MCF 10A (cell line): Measurements from ENCODE around the gene RTP5. TPM values are rescaled to one million over a fixed set of nuclear protein-coding genes. Genes with fewer than 3 reads are reported as not detected.
A peak's percentile ranks its signal among the peaks of the same experiment; 100 is the strongest.

Source experiments
- BruUV-seq: library from RNA; stranded (reverse); fragments of 400-500 nt; replicated peaks from 2 replicates; lab custom pipeline; 2021; lab: Mats Ljungman, UMichigan
- CTCF ChIA-PET: fragments of 300-600 bp; sonication (Branson Sonifier 250); formaldehyde crosslinking; extraction: SDS; loops from one replicate; lab custom pipeline; 2021; ENCODE audit warnings: antibody characterized with exemption, inconsistent platforms; lab: Yijun Ruan, JAX
- POLR2A ChIA-PET: fragments of 300-600, 350-650 bp; sonication (Branson Sonifier 250); formaldehyde crosslinking; extraction: SDS; loops from one replicate; lab custom pipeline; 2020; ENCODE audit warnings: antibody characterized with exemption, inconsistent platforms; lab: Yijun Ruan, JAX
- DNase-seq: peaks from one replicate; pipeline ENCODE4 v3.0.0-alpha.2; 2018; ENCODE audit not compliant: unreplicated experiment
- H3K27ac Mint-ChIP-seq: one replicate; pipeline ENCODE4 v1.8.0; 2022; ENCODE audit warnings: mild to moderate bottlenecking, low read depth, mixed read lengths; ENCODE audit not compliant: unreplicated experiment
- H3K27me3 Mint-ChIP-seq: one replicate; pipeline ENCODE4 v1.8.0; 2022; ENCODE audit warnings: mixed read lengths; ENCODE audit not compliant: insufficient read depth, unreplicated experiment
- H3K36me3 Mint-ChIP-seq: one replicate; pipeline ENCODE4 v1.8.0; 2022; ENCODE audit warnings: mild to moderate bottlenecking, moderate library complexity, mixed read lengths; ENCODE audit not compliant: insufficient read depth, unreplicated experiment
- H3K4me1 Mint-ChIP-seq: one replicate; pipeline ENCODE4 v1.8.0; 2022; ENCODE audit warnings: mixed read lengths; ENCODE audit not compliant: insufficient read depth, unreplicated experiment
- H3K4me3 Mint-ChIP-seq: one replicate; pipeline ENCODE4 v1.8.0; 2022; ENCODE audit warnings: mild to moderate bottlenecking, moderate library complexity, mixed read lengths; ENCODE audit not compliant: unreplicated experiment
- H3K9me3 Mint-ChIP-seq: one replicate; pipeline ENCODE4 v1.8.0; 2022; ENCODE audit warnings: mixed read lengths; ENCODE audit not compliant: unreplicated experiment
- CTCF ChIP-seq: fragments of 200-600 bp; IDR thresholded peaks from one replicate; pipeline ENCODE4 v1.8.0; 2022; ENCODE audit warnings: antibody characterized with exemption, mild to moderate bottlenecking; ENCODE audit not compliant: unreplicated experiment
- intact Hi-C: fragments of 100-400 bp; cut with micrococcal nuclease; formaldehyde crosslinking; loops from 2 replicates; pipeline ENCODE4 v1.14.1; 2022
- total RNA-seq: library from RNA; stranded (reverse); gene quantifications from 2 replicates; pipeline ENCODE4 v1.2.3, GENCODE V29; 2022

The RTP5 gene
- total RNA-seq, 1 experiment from 2014 or later, result not detected

GRCh38 chr2:241859017-241859435, 10.5 kb upstream of the RTP5 start:
- Mint-ChIP-seq H3K4me1 (no peaks in the 10 kb centered on the region), H3K9me3 (peaks cover 3% of the 10 kb centered on the region), H3K4me3 (no peak overlapping the region), H3K36me3 (no peaks in the 10 kb centered on the region), H3K27ac (no peak overlapping the region), H3K27me3 (peaks cover 26% of the 10 kb centered on the region)
- no peak for TF ChIP-seq CTCF
- no TSS peak for BruUV-seq
- DNase-seq, result no peak
- CTCF ChIA-PET, result interaction anchor here (0.6 kb wide), 1 partner anchor 10 kb away, joined by 3 read pairs; no protein-coding TSS in a partner anchor
- intact Hi-C loops, result no loop called here
- POLR2A ChIA-PET, result no interaction called here

- DNase-seq, result no peak
- Mint-ChIP-seq H3K9me3 (peaks cover 9% of the 10 kb centered on the region), H3K27ac (no peak overlapping the region), H3K27me3 (peaks cover 32% of the 10 kb centered on the region), H3K36me3 (no peaks in the 10 kb centered on the region), H3K4me3 (no peak overlapping the region), H3K4me1 (no peaks in the 10 kb centered on the region)
- BruUV-seq, result no TSS peak
- ChIA-PET CTCF (interaction anchor here (0.6 kb wide), 1 partner anchor 9 kb away, joined by 3 read pairs; no protein-coding TSS in a partner anchor), POLR2A (no interaction called here)
- peak; percentile 22 for TF ChIP-seq CTCF
- intact Hi-C loops, result no loop called here
These were observed 9.9 kb upstream of the RTP5 start for GRCh38 chr2:241859436-241860183.

GRCh38 chr2:241860184-241861078, 9.1 kb upstream of the RTP5 start:
- DNase-seq, result no peak
- H3K36me3 Mint-ChIP-seq, result no peaks in the 10 kb centered on the region
- BruUV-seq, result no TSS peak
- H3K4me3 Mint-ChIP-seq, result no peak overlapping the region
- CTCF ChIA-PET, result interaction anchor here (0.6 kb wide), 1 partner anchor 202 kb away, joined by 3 read pairs; no protein-coding TSS in a partner anchor
- POLR2A ChIA-PET, result no interaction called here
- H3K9me3 Mint-ChIP-seq, result peaks cover 17% of the 10 kb centered on the region
- intact Hi-C loops, result no loop called here
- H3K27ac Mint-ChIP-seq, result no peak overlapping the region
- TF ChIP-seq CTCF, result no peak
- H3K4me1 Mint-ChIP-seq, result peaks cover 5% of the 10 kb centered on the region
- H3K27me3 Mint-ChIP-seq, result peaks cover 40% of the 10 kb centered on the region

- Mint-ChIP-seq H3K9me3 (peaks cover 18% of the 10 kb centered on the region), H3K4me1 (peaks cover 11% of the 10 kb centered on the region), H3K36me3 (no peaks in the 10 kb centered on the region), H3K27me3 (peaks cover 48% of the 10 kb centered on the region), H3K4me3 (no peak overlapping the region), H3K27ac (no peak overlapping the region)
- ChIA-PET POLR2A (no interaction called here), CTCF (no interaction called here)
- BruUV-seq, result no TSS peak
- TF ChIP-seq CTCF, result no peak
- no peak for DNase-seq
- intact Hi-C loops, result no loop called here
These were observed 8.3 kb upstream of the RTP5 start for GRCh38 chr2:241861264-241861663.
